Measurements from ENCODE around the gene WNT6. TPM values are rescaled to one million over a fixed set of nuclear protein-coding genes. Genes with fewer than 3 reads are reported as not detected.

The WNT6 gene
- total and polyA plus RNA-seq, 2 of the 8 experiments (the other 6 are each of a cell fraction or from before 2014, with no cell fraction given) = not detected

GRCh38 chr2:218898109-218898878 lies 38.7 kb downstream of the WNT6 start:
- Histone ChIP-seq H3K18ac (ENCODE audit: extremely low read depth, low read length) (no peak overlapping the region), H3K23ac (ENCODE audit: insufficient read length) (no peak overlapping the region), H2AFZ (ENCODE audit: low read length) (no peak overlapping the region), H3K56ac (replicated peaks; ENCODE audit: insufficient read length, low read depth, low read length) (no peak overlapping the region), H2BK5ac (ENCODE audit: low read depth, low read length) (no peak overlapping the region), H3K36me3 (ENCODE audit: control insufficient read depth in 2 of 4, insufficient read depth in 4 of 4, low read length in 3 of 4) (no peaks in the 10 kb centered on the region), H3K79me1 (ENCODE audit: low read depth, low read length) (no peaks in the 10 kb centered on the region), H3K9ac (replicated peaks in 1 of 4; ENCODE audit: extremely low read depth in 1 of 4, low read depth in 3 of 4, low read length in 3 of 4) (no peak overlapping the region), H4K20me1 (replicated peaks in 1 of 2; ENCODE audit: control insufficient read depth in 1 of 2, insufficient read depth in 2 of 2, low read length in 2 of 2) (peaks cover 3 to 8% of the 10 kb centered on the region in 2 experiments), H2AK5ac (ENCODE audit: low read depth, low read length) (no peak overlapping the region), H3K27me3 (replicated peaks in 1 of 4; ENCODE audit: control insufficient read depth in 3 of 4, extremely low read depth in 1 of 4, insufficient read depth in 3 of 4, low read length in 3 of 4) (peaks cover 64 to 81% (median 72%) of the 10 kb centered on the region in 4 experiments), H3K4ac (replicated peaks; ENCODE audit: insufficient read length, low read depth, low read length) (no peak overlapping the region), H3K4me1 (replicated peaks in 1 of 4; ENCODE audit: control insufficient read depth in 3 of 4, insufficient read depth in 4 of 4, low read length in 3 of 4) (peaks cover 3 to 35% (median 13%) of the 10 kb centered on the region in 4 experiments), H3K27ac (ENCODE audit: low read depth, low read length) (no peak overlapping the region), H2BK15ac (ENCODE audit: low read length) (no peak overlapping the region), H3K9me3 (ENCODE audit: insufficient read depth in 2 of 2, low read depth in 1 of 2, low read length in 1 of 2) (no peaks in the 10 kb centered on the region; a peak in 1 of 4 replicates), H2BK12ac (ENCODE audit: low read depth, low read length) (no peak overlapping the region), H4K5ac (ENCODE audit: insufficient read length, low read depth, low read length) (no peak overlapping the region), H3K14ac (ENCODE audit: insufficient read length) (no peak overlapping the region), H2BK20ac (ENCODE audit: low read length) (no peak overlapping the region), H3K79me2 (ENCODE audit: control insufficient read depth in 1 of 2, insufficient read depth in 2 of 2, low read length in 2 of 2) (no peaks in the 10 kb centered on the region), H3K4me2 (ENCODE audit: insufficient read depth in 1 of 2, low read depth in 2 of 2, low read length in 2 of 2) (peak overlapping the region in 1 of 2 experiments; percentile 62; a peak in 3 of 4 replicates), H3K4me3 (ENCODE audit: extremely low read depth in 1 of 4, insufficient read depth in 2 of 4, low read depth in 3 of 4, low read length in 4 of 4) (peak overlapping the region in 1 of 4 experiments; percentile 54; a peak in 2 of 8 replicates), H4K8ac (ENCODE audit: extremely low read depth, insufficient read depth, low read length) (no peak overlapping the region), H4K91ac (replicated peaks; ENCODE audit: insufficient read length, low read length) (no peak overlapping the region), H2BK120ac (replicated peaks; ENCODE audit: low read depth, low read length) (no peak overlapping the region), H3K23me2 (ENCODE audit: low read depth, low read length) (no peaks in the 10 kb centered on the region)
- WGBS, 2 experiments (ENCODE audit: extremely low coverage in 1 of 2, insufficient coverage in 1 of 2, insufficient read length in 1 of 2, insufficient replicate concordance in 2 of 2, low coverage in 1 of 2, low lambda C conversion rate in 2 of 2, missing lambda C conversion rate in 1 of 2) = 11% methylated on average over 45 of the region's 52 CpGs; no CpG with 5 or more reads in 1 of the 2 experiments
- ChIA-PET POLR2A (ENCODE audit: partially characterized antibody) (interaction anchor here (0.9 to 1.9 kb wide), 7 partner anchors 10 to 30 kb away, joined by 3 to 10 read pairs (median 4); no protein-coding TSS in a partner anchor), CTCF (ENCODE audit: partially characterized antibody) (interaction anchor here (0.6 to 17.9 kb wide), 37 partner anchors 10 to 681 kb away, joined by 3 to 783 read pairs (median 4); partner anchors contain the start of genes ARPC2, CDK5R2 and WNT10A)
- FAIRE-seq = no peak
- DNase-seq (ENCODE audit: low read depth in 1 of 2, low spot score in 2 of 2) = peak; percentile 68 to 99
- 0 out of 2 replicates have a peak, but pooled peaks have one; percentile 22 for TF ChIP-seq GABPA (IDR thresholded peaks at IDR 0.05; ENCODE audit: borderline replicate concordance, insufficient read depth, low read length)
- TF ChIP-seq, protein P1, sequence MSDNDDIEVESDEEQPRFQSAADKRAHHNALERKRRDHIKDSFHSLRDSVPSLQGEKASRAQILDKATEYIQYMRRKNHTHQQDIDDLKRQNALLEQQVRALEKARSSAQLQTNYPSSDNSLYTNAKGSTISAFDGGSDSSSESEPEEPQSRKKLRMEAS (IDR thresholded peaks at IDR 0.05) = peak; percentile 86
- TF ChIP-seq, protein P2, sequence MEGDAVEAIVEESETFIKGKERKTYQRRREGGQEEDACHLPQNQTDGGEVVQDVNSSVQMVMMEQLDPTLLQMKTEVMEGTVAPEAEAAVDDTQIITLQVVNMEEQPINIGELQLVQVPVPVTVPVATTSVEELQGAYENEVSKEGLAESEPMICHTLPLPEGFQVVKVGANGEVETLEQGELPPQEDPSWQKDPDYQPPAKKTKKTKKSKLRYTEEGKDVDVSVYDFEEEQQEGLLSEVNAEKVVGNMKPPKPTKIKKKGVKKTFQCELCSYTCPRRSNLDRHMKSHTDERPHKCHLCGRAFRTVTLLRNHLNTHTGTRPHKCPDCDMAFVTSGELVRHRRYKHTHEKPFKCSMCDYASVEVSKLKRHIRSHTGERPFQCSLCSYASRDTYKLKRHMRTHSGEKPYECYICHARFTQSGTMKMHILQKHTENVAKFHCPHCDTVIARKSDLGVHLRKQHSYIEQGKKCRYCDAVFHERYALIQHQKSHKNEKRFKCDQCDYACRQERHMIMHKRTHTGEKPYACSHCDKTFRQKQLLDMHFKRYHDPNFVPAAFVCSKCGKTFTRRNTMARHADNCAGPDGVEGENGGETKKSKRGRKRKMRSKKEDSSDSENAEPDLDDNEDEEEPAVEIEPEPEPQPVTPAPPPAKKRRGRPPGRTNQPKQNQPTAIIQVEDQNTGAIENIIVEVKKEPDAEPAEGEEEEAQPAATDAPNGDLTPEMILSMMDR (IDR thresholded peaks at IDR 0.05; ENCODE audit: control extremely low read depth in 1 of 3, insufficient read depth in 1 of 3, low read depth in 1 of 3, low read length in 3 of 3) = peak in 2 of 3 experiments; percentile 96 to 97; a peak in 3 of 4 replicates
- peak; percentile 66 for TF ChIP-seq EZH2 (IDR thresholded peaks at IDR 0.05; ENCODE audit: low read depth, low read length, severe bottlenecking)
- no peak; the same call in 1 of the 2 replicates for TF ChIP-seq EGR1 (IDR thresholded peaks at IDR 0.05; ENCODE audit: borderline replicate concordance, low read depth, low read length)
- TF ChIP-seq ATF3 (IDR thresholded peaks at IDR 0.05; ENCODE audit: insufficient read depth, low read depth, low read length) = no peak
- no peak for TF ChIP-seq SIX5 (IDR thresholded peaks at IDR 0.05; ENCODE audit: low read depth, low read length)
- no peak for TF ChIP-seq POLR2A (IDR thresholded peaks at IDR 0.05; ENCODE audit: control extremely low read depth in 1 of 2, low read depth in 2 of 2, low read length in 2 of 2)
